B cell (primary cell): ENCODE results near the gene CAMK2A. TPM values are rescaled to one million over a fixed set of nuclear protein-coding genes. Genes with fewer than 3 reads are reported as not detected.

ENCODE experiments used
- ATAC-seq: fragments of 200-7000 bp; cut with Tn5 transposase; one replicate; pipeline ENCODE4 v1.10.0; 2021; ENCODE audit warnings: low read depth, mild to moderate bottlenecking, moderate number of reproducible peaks, moderate library complexity
- CTCF ChIA-PET: fragments of 350-600 bp; sonication (Branson Sonifier 250); formaldehyde crosslinking; loops from one replicate; lab custom pipeline; 2021; ENCODE audit warnings: antibody characterized with exemption, inconsistent platforms; lab: Charles Lee
- POLR2A ChIA-PET: fragments of 350-600 bp; sonication (Branson Sonifier 250); formaldehyde crosslinking; loops from one replicate; lab custom pipeline; 2021; ENCODE audit warnings: antibody characterized with exemption; lab: Charles Lee
- DNase-seq: peaks from one replicate; pipeline ENCODE4 v3.0.0; 2013
- H2AFZ ChIP-seq: 2 replicates; pipeline ENCODE4 v1.6.1; 2012; ENCODE audit warnings: mild to moderate bottlenecking, low read depth, low read length; ENCODE audit not compliant: insufficient read depth, poor library complexity, severe bottlenecking
- H3K27ac ChIP-seq, 2 donors: 1 replicate in 1 of 2; 2 replicates in 1 of 2; pipeline ENCODE4 v1.5.1; 2012 to 2013; ENCODE audit warnings: low read length in 2 of 2, mild to moderate bottlenecking in 2 of 2, moderate library complexity in 1 of 2
- H3K27me3 ChIP-seq, 4 experiments: fragments of 200-600 bp in 1 of 4; sonication (generic) in 1 of 4; replicated peaks in 1 of 4; 1 replicate in 2 of 4; 2 replicates in 2 of 4; pipeline versions ENCODE4 v1.6.1 to v1.7.0; 2013 to 2016; ENCODE audit warnings: low read length in 3 of 4, mild to moderate bottlenecking in 2 of 4, mixed read lengths in 1 of 4, moderate library complexity in 1 of 4; ENCODE audit not compliant: insufficient read depth in 4 of 4, control insufficient read depth in 3 of 4; ENCODE audit errors: control extremely low read depth in 1 of 4
- H3K36me3 ChIP-seq, 2 experiments: replicated peaks in 1 of 2; 1 replicate in 1 of 2; 2 replicates in 1 of 2; pipeline versions ENCODE4 v1.6.1 to v1.7.1; 2013; ENCODE audit warnings: low read length in 1 of 2; ENCODE audit not compliant: insufficient read depth in 2 of 2, control insufficient read depth in 1 of 2; ENCODE audit errors: control extremely low read depth in 1 of 2, extremely low read depth in 1 of 2
- H3K4me1 ChIP-seq, 2 donors: fragments of 200-600 bp in 1 of 2; sonication (generic) in 1 of 2; 1 replicate in 1 of 2; 2 replicates in 1 of 2; pipeline versions ENCODE4 v1.5.1 to v1.6.1; 2013 to 2017; ENCODE audit warnings: low read length in 2 of 2; ENCODE audit not compliant: control insufficient read depth in 2 of 2, insufficient read depth in 2 of 2
- H3K4me2 ChIP-seq: replicated peaks from 2 replicates; pipeline ENCODE3; 2012; ENCODE audit warnings: mild to moderate bottlenecking, low read depth, low read length; ENCODE audit not compliant: poor library complexity, severe bottlenecking
- H3K4me3 ChIP-seq, 5 experiments: fragments of 200-600 bp in 1 of 5; sonication (generic) in 1 of 5; 1 replicate in 3 of 5; 2 replicates in 2 of 5; pipeline versions ENCODE4 v1.5.1 to v1.7.0; 2011 to 2016; ENCODE audit warnings: low read length in 4 of 5, mild to moderate bottlenecking in 4 of 5, low read depth in 2 of 5, control low read depth in 1 of 5, moderate library complexity in 1 of 5; ENCODE audit not compliant: insufficient read depth in 1 of 5; ENCODE audit errors: control extremely low read depth in 1 of 5, extremely low read depth in 1 of 5
- H3K79me2 ChIP-seq: fragments of 200-600 bp; sonication (generic); one replicate; pipeline ENCODE4 v1.6.0; 2016; ENCODE audit warnings: low read length; ENCODE audit not compliant: control insufficient read depth, insufficient read depth
- H3K9ac ChIP-seq: fragments of 200-600 bp; sonication (generic); 2 replicates; pipeline ENCODE4 v1.6.1; 2017; ENCODE audit warnings: mild to moderate bottlenecking, low read length, moderate library complexity
- H3K9me3 ChIP-seq, 3 donors: one replicate each; pipeline versions ENCODE4 v1.6.1 to v1.7.1; 2013; ENCODE audit warnings: low read length in 2 of 3; ENCODE audit not compliant: control insufficient read depth in 2 of 3, insufficient read depth in 1 of 3; ENCODE audit errors: control extremely low read depth in 1 of 3
- H4K20me1 ChIP-seq: 2 replicates; pipeline ENCODE4 v1.6.0; 2012; ENCODE audit warnings: mild to moderate bottlenecking, low read length; ENCODE audit not compliant: insufficient read depth, control insufficient read depth, poor library complexity, severe bottlenecking
- H3K27ac Mint-ChIP-seq: one replicate; pipeline ENCODE4 v1.8.0; 2021; ENCODE audit warnings: mixed read lengths
- H3K27me3 Mint-ChIP-seq: one replicate; pipeline ENCODE4 v1.8.0; 2021; ENCODE audit warnings: mixed read lengths
- H3K4me1 Mint-ChIP-seq: one replicate; pipeline ENCODE4 v1.8.0; 2021; ENCODE audit warnings: mixed read lengths
- H3K4me3 Mint-ChIP-seq: one replicate; pipeline ENCODE4 v1.8.0; 2021; ENCODE audit warnings: mixed read lengths
- H3K9me3 Mint-ChIP-seq: one replicate; pipeline ENCODE4 v1.8.0; 2022; ENCODE audit warnings: mixed read lengths; ENCODE audit not compliant: insufficient read depth
- EZH2 ChIP-seq: IDR thresholded peaks from 2 replicates; pipeline ENCODE4 v1.6.1; 2012; ENCODE audit warnings: borderline replicate concordance, low read depth, mild to moderate bottlenecking, moderate library complexity, low read length; ENCODE audit not compliant: insufficient read depth, poor library complexity, severe bottlenecking
- WGBS: methylation state at CpG from one replicate; pipeline ENCODE4 v1.1.5; 2013; ENCODE audit warnings: missing lambda C conversion rate; ENCODE audit not compliant: insufficient coverage; 5-methylcytosine and 5-hydroxymethylcytosine counted together
- intact Hi-C: fragments of 100-400 bp; cut with micrococcal nuclease; formaldehyde crosslinking; loops from one replicate; pipeline ENCODE4 v1.10.0; 2022
- polyA plus RNA-seq: library from polyadenylated mRNA; depleted of rRNA; stranded (reverse); fragments of >200 nt; gene quantifications from 2 replicates; pipeline ENCODE4 v1.2.3, GENCODE V29; 2012
- total RNA-seq, 2 donors: library from RNA; stranded (reverse); fragments of 120-200 nt in 1 of 2; gene quantifications; 1 replicate in 1 of 2; 2 replicates in 1 of 2; pipeline versions ENCODE4 v1.2.3 to v1.2.4, GENCODE V29; 2013 to 2022
- TF ChIP-seq, protein P1 (sequence below): fragments of 200-600 bp; IDR thresholded peaks from one replicate; pipeline ENCODE4 v1.8.0; 2022; ENCODE audit warnings: antibody characterized with exemption, mild to moderate bottlenecking

Gene CAMK2A
- total and polyA plus RNA-seq, 2 donors (not counting 1 experiment from before 2014, with no cell fraction given): not detected

DNA sequence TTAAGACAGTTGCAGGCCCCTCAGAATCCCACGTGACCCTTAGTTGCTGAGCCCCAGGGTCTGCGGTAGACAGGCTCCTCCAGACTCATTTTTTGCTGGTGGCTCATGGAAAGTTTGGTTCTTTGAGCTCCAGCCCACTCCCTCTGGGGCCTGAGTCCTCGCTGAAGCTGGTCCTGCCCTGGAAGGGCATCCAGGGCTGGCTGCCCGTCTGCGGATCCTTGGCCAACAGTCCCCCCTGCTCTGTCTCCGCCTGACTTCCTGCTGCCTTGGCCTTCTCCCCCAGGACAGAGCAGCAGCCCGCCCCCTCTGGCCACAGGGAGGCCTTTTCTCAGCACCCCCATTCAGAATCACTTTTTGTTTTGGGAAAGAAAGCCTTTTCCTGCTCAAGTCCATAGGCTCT lies 75.3 kb downstream of the CAMK2A start:
- no peak overlapping the region for H3K27ac Mint-ChIP-seq
- H3K4me1 Mint-ChIP-seq: peaks cover 3% of the 10 kb centered on the region
- Histone ChIP-seq H4K20me1 (no peaks in the 10 kb centered on the region), H2AFZ (no peak overlapping the region), H3K79me2 (no peaks in the 10 kb centered on the region), H3K4me2 (no peak overlapping the region), H3K27ac (no peak overlapping the region), H3K27me3 (peaks cover 0 to 10% (median 2%) of the 10 kb centered on the region in 4 experiments), H3K4me1 (peaks cover 2 to 6% of the 10 kb centered on the region in 2 donors), H3K9ac (no peak overlapping the region), H3K9me3 (peaks cover 0 to 3% (median 0%) of the 10 kb centered on the region in 3 donors), H3K36me3 (no peaks in the 10 kb centered on the region), H3K4me3 (no peak overlapping the region)
- peaks cover 17% of the 10 kb centered on the region for H3K27me3 Mint-ChIP-seq
- intact Hi-C loops: loop anchor here (10.0 kb wide), 1 partner anchor 179 kb away; no protein-coding TSS in a partner anchor
- TF ChIP-seq, protein P1, sequence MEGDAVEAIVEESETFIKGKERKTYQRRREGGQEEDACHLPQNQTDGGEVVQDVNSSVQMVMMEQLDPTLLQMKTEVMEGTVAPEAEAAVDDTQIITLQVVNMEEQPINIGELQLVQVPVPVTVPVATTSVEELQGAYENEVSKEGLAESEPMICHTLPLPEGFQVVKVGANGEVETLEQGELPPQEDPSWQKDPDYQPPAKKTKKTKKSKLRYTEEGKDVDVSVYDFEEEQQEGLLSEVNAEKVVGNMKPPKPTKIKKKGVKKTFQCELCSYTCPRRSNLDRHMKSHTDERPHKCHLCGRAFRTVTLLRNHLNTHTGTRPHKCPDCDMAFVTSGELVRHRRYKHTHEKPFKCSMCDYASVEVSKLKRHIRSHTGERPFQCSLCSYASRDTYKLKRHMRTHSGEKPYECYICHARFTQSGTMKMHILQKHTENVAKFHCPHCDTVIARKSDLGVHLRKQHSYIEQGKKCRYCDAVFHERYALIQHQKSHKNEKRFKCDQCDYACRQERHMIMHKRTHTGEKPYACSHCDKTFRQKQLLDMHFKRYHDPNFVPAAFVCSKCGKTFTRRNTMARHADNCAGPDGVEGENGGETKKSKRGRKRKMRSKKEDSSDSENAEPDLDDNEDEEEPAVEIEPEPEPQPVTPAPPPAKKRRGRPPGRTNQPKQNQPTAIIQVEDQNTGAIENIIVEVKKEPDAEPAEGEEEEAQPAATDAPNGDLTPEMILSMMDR: no peak
- TF ChIP-seq EZH2: no peak
- POLR2A ChIA-PET: no interaction called here
- CTCF ChIA-PET: interaction anchor here (0.6 to 2.7 kb wide), 6 partner anchors 20 to 576 kb away, joined by 3 to 10 read pairs (median 4); no protein-coding TSS in a partner anchor
- no peak for DNase-seq
- no peaks in the 10 kb centered on the region for H3K9me3 Mint-ChIP-seq
- no peak overlapping the region for H3K4me3 Mint-ChIP-seq
- no peak for ATAC-seq
- 93% methylated on average over 7 of the region's 7 CpGs for WGBS

DNA sequence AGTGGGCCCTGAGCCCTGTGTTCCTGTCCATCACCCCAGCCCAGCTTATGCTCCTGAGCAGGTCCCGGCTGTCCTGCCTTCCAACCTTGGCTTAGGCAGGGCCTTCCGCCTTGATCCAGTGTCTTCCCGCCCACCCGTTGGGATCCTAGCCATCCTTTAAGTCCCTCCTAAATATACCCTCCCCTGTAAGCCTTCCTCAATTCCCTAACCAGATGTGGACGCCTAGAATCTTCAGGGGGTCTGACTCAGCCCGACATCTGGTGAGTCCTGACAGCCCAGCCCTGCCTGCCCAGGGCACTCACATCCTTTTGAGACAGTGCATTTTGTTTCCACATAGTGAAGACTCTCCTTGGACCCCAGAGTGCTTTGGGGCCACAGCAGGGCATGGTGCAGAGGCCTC lies 76.0 kb downstream of the CAMK2A start:
- 90% methylated on average over 6 of the region's 6 CpGs for WGBS
- intact Hi-C loops: loop anchor here (10.0 kb wide), 1 partner anchor 179 kb away; no protein-coding TSS in a partner anchor

More for the DNA sequence above, 76.0 kb downstream of the CAMK2A start:
- ChIA-PET CTCF (interaction anchor here (0.9 to 2.7 kb wide), 3 partner anchors 20 to 575 kb away, joined by 3 to 10 read pairs (median 7); no protein-coding TSS in a partner anchor), POLR2A (no interaction called here)
- H3K79me2 ChIP-seq: no peaks in the 10 kb centered on the region
- no peaks in the 10 kb centered on the region for H4K20me1 ChIP-seq
- no peak overlapping the region for H3K4me3 ChIP-seq
- no peak overlapping the region for H3K4me2 ChIP-seq
- DNase-seq: no peak
- Mint-ChIP-seq H3K4me3 (no peak overlapping the region), H3K9me3 (no peaks in the 10 kb centered on the region), H3K27ac (no peak overlapping the region), H3K4me1 (peaks cover 8% of the 10 kb centered on the region), H3K27me3 (peaks cover 24% of the 10 kb centered on the region)
- peaks cover 0 to 14% (median under 1%) of the 10 kb centered on the region in 4 experiments for H3K27me3 ChIP-seq
- no peak for ATAC-seq
- H3K9me3 ChIP-seq: peaks cover 0 to 5% (median 0%) of the 10 kb centered on the region in 3 donors
- no peak overlapping the region for H2AFZ ChIP-seq
- TF ChIP-seq EZH2: no peak
- TF ChIP-seq, protein P1: no peak
- H3K9ac ChIP-seq: no peak overlapping the region
- no peak overlapping the region for H3K27ac ChIP-seq
- H3K36me3 ChIP-seq: no peaks in the 10 kb centered on the region
- H3K4me1 ChIP-seq: peaks cover 10 to 11% of the 10 kb centered on the region in 2 donors
